Ascending aorta (tissue), 2 donors: ENCODE results near the gene HMX3. TPM values are rescaled to one million over a fixed set of nuclear protein-coding genes. Genes with fewer than 3 reads are reported as not detected.

Experiments
- DNase-seq, 2 donors: peaks; one replicate each; pipeline ENCODE4 v3.0.0-alpha.2; 2019; ENCODE audit warnings: low spot score in 2 of 2
- H3K27ac ChIP-seq, 2 donors: fragments of 200-600 bp; sonication (generic); one replicate each; pipeline ENCODE4 v1.5.1; 2016 to 2017; ENCODE audit warnings: mild to moderate bottlenecking in 1 of 2
- H3K27me3 ChIP-seq: fragments of 200-600 bp; sonication (generic); one replicate; pipeline ENCODE4 v1.5.1; 2017
- H3K36me3 ChIP-seq, 2 donors: fragments of 200-600 bp; sonication (generic); one replicate each; pipeline ENCODE4 v1.5.1; 2016
- H3K4me1 ChIP-seq, 2 donors: fragments of 200-600 bp; sonication (generic); one replicate each; pipeline ENCODE4 v1.5.1; 2016 to 2017; ENCODE audit warnings: mild to moderate bottlenecking in 1 of 2
- H3K4me3 ChIP-seq, 2 donors: fragments of 200-600 bp; sonication (generic); one replicate each; pipeline ENCODE4 v1.5.1; 2016 to 2017; ENCODE audit warnings: mild to moderate bottlenecking in 1 of 2
- H3K9me3 ChIP-seq, 2 donors: fragments of 200-600 bp; sonication (generic); one replicate each; pipeline ENCODE4 v1.5.1; 2016
- intact Hi-C: fragments of 100-400 bp; cut with DNase I; formaldehyde crosslinking; loops from one replicate; pipeline ENCODE4 v1.15.1; 2023
- total RNA-seq: library from RNA; depleted of rRNA; stranded (reverse); fragments of >200 nt; gene quantifications from one replicate; pipeline ENCODE4 v1.1.0, GENCODE V29; 2016
- TF ChIP-seq, protein P1 (sequence below), 3 experiments: fragments of 200-600 bp in 2 of 3; fragments of 450-650 bp in 1 of 3; sonication (generic) in 2 of 3; IDR thresholded peaks; one replicate each; pipeline ENCODE4 v1.5.1; 2016 to 2019; ENCODE audit warnings: antibody characterized with exemption in 3 of 3, mild to moderate bottlenecking in 1 of 3, moderate library complexity in 1 of 3

Gene HMX3
- total RNA-seq, 1 donor from 2014 or later, result not detected

- peak overlapping the region; percentile 75 to 90 for H3K27ac ChIP-seq
- H3K4me1 ChIP-seq, result peaks cover 8 to 19% of the 10 kb centered on the region in 2 donors
- no peaks in the 10 kb centered on the region for H3K9me3 ChIP-seq
- H3K27me3 ChIP-seq, result peaks cover 14% of the 10 kb centered on the region
- H3K4me3 ChIP-seq, result peak overlapping the region; percentile 74 to 92
- H3K36me3 ChIP-seq, result peaks cover 8 to 11% of the 10 kb centered on the region in 2 donors
- no peak for DNase-seq
- TF ChIP-seq, protein P1, sequence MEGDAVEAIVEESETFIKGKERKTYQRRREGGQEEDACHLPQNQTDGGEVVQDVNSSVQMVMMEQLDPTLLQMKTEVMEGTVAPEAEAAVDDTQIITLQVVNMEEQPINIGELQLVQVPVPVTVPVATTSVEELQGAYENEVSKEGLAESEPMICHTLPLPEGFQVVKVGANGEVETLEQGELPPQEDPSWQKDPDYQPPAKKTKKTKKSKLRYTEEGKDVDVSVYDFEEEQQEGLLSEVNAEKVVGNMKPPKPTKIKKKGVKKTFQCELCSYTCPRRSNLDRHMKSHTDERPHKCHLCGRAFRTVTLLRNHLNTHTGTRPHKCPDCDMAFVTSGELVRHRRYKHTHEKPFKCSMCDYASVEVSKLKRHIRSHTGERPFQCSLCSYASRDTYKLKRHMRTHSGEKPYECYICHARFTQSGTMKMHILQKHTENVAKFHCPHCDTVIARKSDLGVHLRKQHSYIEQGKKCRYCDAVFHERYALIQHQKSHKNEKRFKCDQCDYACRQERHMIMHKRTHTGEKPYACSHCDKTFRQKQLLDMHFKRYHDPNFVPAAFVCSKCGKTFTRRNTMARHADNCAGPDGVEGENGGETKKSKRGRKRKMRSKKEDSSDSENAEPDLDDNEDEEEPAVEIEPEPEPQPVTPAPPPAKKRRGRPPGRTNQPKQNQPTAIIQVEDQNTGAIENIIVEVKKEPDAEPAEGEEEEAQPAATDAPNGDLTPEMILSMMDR (IDR thresholded peaks at IDR 0.05), result no peak
- intact Hi-C loops, result loop anchor here (1.0 to 10.0 kb wide), 6 partner anchors 18 to 1590 kb away; partner anchors contain the start of genes ACADSB, C10orf88, FAM53B and OAT
Measured at GRCh38 chr10:123154711-123155505, 19.1 kb downstream of the HMX3 start.

DNA sequence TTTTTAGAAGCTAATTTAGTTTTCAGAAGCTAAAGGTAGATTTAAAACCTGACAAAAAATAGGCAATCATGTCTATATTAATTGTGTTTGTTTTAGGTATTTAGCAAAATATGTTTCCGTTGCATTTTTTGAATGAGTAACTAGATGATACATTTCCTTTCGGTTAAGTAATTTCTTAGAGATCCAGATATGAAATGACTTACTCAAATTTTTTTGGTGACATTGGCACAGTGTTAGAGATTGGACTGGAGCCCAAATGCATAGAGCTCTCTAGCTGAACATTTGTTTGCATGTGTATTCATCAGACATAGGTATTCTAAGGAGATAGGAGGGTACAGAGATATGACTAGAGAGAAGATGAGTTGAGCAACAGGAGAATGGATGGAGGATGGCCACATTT, 20.3 kb downstream of the HMX3 start:
- DNase-seq, result no peak
- Histone ChIP-seq H3K27ac (no peak overlapping the region), H3K27me3 (peaks cover 5% of the 10 kb centered on the region), H3K4me3 (no peak overlapping the region), H3K4me1 (peaks cover 3 to 15% of the 10 kb centered on the region in 2 donors), H3K36me3 (peaks cover 11 to 19% of the 10 kb centered on the region in 2 donors), H3K9me3 (no peaks in the 10 kb centered on the region)
- intact Hi-C loops, result loop anchor here (10.0 kb wide), 2 partner anchors 1259 to 1589 kb away; partner anchors contain the start of genes FAM53B and OAT
- TF ChIP-seq, protein P1 (IDR thresholded peaks at IDR 0.05), result no peak

GRCh38 chr10:123157210-123157609, 21.4 kb downstream of the HMX3 start:
- H3K36me3 ChIP-seq, result peaks cover 22 to 28% of the 10 kb centered on the region in 2 donors

GRCh38 chr10:123158682-123159081, 22.9 kb downstream of the HMX3 start:
- peaks cover 0 to 10% of the 10 kb centered on the region in 2 donors for H3K4me1 ChIP-seq
- intact Hi-C loops, result loop anchor here (10.0 kb wide), 2 partner anchors 1256 to 1586 kb away; partner anchors contain the start of genes FAM53B and OAT
- TF ChIP-seq, protein P1 (IDR thresholded peaks at IDR 0.05), result no peak

More at GRCh38 chr10:123157210-123157609, 21.4 kb downstream of the HMX3 start:
- TF ChIP-seq, protein P1 (IDR thresholded peaks at IDR 0.05), result no peak
- intact Hi-C loops, result loop anchor here (10.0 kb wide), 2 partner anchors 1258 to 1588 kb away; partner anchors contain the start of genes FAM53B and OAT
- Histone ChIP-seq H3K27ac (no peak overlapping the region), H3K4me1 (peaks cover 0 to 10% of the 10 kb centered on the region in 2 donors), H3K27me3 (no peaks in the 10 kb centered on the region), H3K9me3 (no peaks in the 10 kb centered on the region), H3K4me3 (no peak overlapping the region)
- no peak for DNase-seq

DNA sequence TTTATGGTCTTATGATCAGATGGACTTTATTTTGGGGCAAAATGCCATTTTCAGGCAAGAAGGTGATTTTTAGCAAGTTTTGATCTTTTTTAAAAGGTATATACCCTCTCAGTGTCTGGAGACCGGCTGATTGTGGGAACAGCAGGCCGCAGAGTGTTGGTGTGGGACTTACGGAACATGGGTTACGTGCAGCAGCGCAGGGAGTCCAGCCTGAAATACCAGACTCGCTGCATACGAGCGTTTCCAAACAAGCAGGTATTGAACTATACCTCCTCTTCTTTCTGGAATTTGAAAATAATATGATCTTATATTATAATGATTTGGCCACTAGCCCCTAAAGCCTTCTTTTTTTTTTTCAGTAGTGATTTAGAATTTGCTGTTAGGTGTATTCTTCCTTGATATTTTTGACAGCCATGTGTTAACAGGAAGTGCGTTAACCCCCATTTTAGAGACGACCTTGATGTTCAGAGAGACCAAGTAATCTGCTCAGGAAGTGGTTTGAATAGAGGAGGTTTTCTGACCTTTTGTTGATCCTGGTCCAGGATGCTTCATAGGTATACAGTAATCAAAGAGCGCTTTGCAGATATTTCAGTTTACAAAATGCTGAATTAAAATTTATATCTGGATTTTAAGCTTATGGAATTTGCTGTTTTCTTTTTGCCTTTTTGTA, 24.7 kb downstream of the HMX3 start:
- Histone ChIP-seq H3K27me3 (no peaks in the 10 kb centered on the region), H3K9me3 (no peaks in the 10 kb centered on the region), H3K4me1 (peaks cover 0 to 5% of the 10 kb centered on the region in 2 donors), H3K4me3 (no peak overlapping the region), H3K27ac (no peak overlapping the region), H3K36me3 (peaks cover 48 to 60% of the 10 kb centered on the region in 2 donors)
- DNase-seq, result no peak
- intact Hi-C loops, result no loop called here
- TF ChIP-seq, protein P1 (IDR thresholded peaks at IDR 0.05), result no peak

More at GRCh38 chr10:123158682-123159081, 22.9 kb downstream of the HMX3 start:
- H3K27ac ChIP-seq, result no peak overlapping the region
- no peaks in the 10 kb centered on the region for H3K27me3 ChIP-seq
- H3K9me3 ChIP-seq, result no peaks in the 10 kb centered on the region
- peaks cover 33 to 42% of the 10 kb centered on the region in 2 donors for H3K36me3 ChIP-seq
- no peak overlapping the region for H3K4me3 ChIP-seq
- no peak for DNase-seq
